B cell (primary cell): ENCODE measurements around the gene SKIDA1. TPM values are rescaled to one million over a fixed set of nuclear protein-coding genes. Genes with fewer than 3 reads are reported as not detected.
"Not testable (repeated sequence)": the region's sequence is repeated elsewhere in the genome, so short reads cannot be mapped to it uniquely, and the experiment has no call there.

ENCODE experiments used
- ATAC-seq: fragments of 200-7000 bp; cut with Tn5 transposase; one replicate; pipeline ENCODE4 v1.10.0; 2021; ENCODE audit warnings: low read depth, mild to moderate bottlenecking, moderate number of reproducible peaks, moderate library complexity
- CTCF ChIA-PET: fragments of 350-600 bp; sonication (Branson Sonifier 250); formaldehyde crosslinking; loops from one replicate; lab custom pipeline; 2021; ENCODE audit warnings: antibody characterized with exemption, inconsistent platforms; lab: Charles Lee
- POLR2A ChIA-PET: fragments of 350-600 bp; sonication (Branson Sonifier 250); formaldehyde crosslinking; loops from one replicate; lab custom pipeline; 2021; ENCODE audit warnings: antibody characterized with exemption; lab: Charles Lee
- DNase-seq: peaks from one replicate; pipeline ENCODE4 v3.0.0; 2013
- H2AFZ ChIP-seq: 2 replicates; pipeline ENCODE4 v1.6.1; 2012; ENCODE audit warnings: mild to moderate bottlenecking, low read depth, low read length; ENCODE audit not compliant: insufficient read depth, poor library complexity, severe bottlenecking
- H3K27ac ChIP-seq, 2 donors: 1 replicate in 1 of 2; 2 replicates in 1 of 2; pipeline ENCODE4 v1.5.1; 2012 to 2013; ENCODE audit warnings: low read length in 2 of 2, mild to moderate bottlenecking in 2 of 2, moderate library complexity in 1 of 2
- H3K27me3 ChIP-seq, 4 experiments: fragments of 200-600 bp in 1 of 4; sonication (generic) in 1 of 4; replicated peaks in 1 of 4; 1 replicate in 2 of 4; 2 replicates in 2 of 4; pipeline versions ENCODE4 v1.6.1 to v1.7.0; 2013 to 2016; ENCODE audit warnings: low read length in 3 of 4, mild to moderate bottlenecking in 2 of 4, mixed read lengths in 1 of 4, moderate library complexity in 1 of 4; ENCODE audit not compliant: insufficient read depth in 4 of 4, control insufficient read depth in 3 of 4; ENCODE audit errors: control extremely low read depth in 1 of 4
- H3K36me3 ChIP-seq, 2 experiments: replicated peaks in 1 of 2; 1 replicate in 1 of 2; 2 replicates in 1 of 2; pipeline versions ENCODE4 v1.6.1 to v1.7.1; 2013; ENCODE audit warnings: low read length in 1 of 2; ENCODE audit not compliant: insufficient read depth in 2 of 2, control insufficient read depth in 1 of 2; ENCODE audit errors: control extremely low read depth in 1 of 2, extremely low read depth in 1 of 2
- H3K4me1 ChIP-seq, 2 donors: fragments of 200-600 bp in 1 of 2; sonication (generic) in 1 of 2; 1 replicate in 1 of 2; 2 replicates in 1 of 2; pipeline versions ENCODE4 v1.5.1 to v1.6.1; 2013 to 2017; ENCODE audit warnings: low read length in 2 of 2; ENCODE audit not compliant: control insufficient read depth in 2 of 2, insufficient read depth in 2 of 2
- H3K4me2 ChIP-seq: replicated peaks from 2 replicates; pipeline ENCODE3; 2012; ENCODE audit warnings: mild to moderate bottlenecking, low read depth, low read length; ENCODE audit not compliant: poor library complexity, severe bottlenecking
- H3K4me3 ChIP-seq, 5 experiments: fragments of 200-600 bp in 1 of 5; sonication (generic) in 1 of 5; 1 replicate in 3 of 5; 2 replicates in 2 of 5; pipeline versions ENCODE4 v1.5.1 to v1.7.0; 2011 to 2016; ENCODE audit warnings: low read length in 4 of 5, mild to moderate bottlenecking in 4 of 5, low read depth in 2 of 5, control low read depth in 1 of 5, moderate library complexity in 1 of 5; ENCODE audit not compliant: insufficient read depth in 1 of 5; ENCODE audit errors: control extremely low read depth in 1 of 5, extremely low read depth in 1 of 5
- H3K79me2 ChIP-seq: fragments of 200-600 bp; sonication (generic); one replicate; pipeline ENCODE4 v1.6.0; 2016; ENCODE audit warnings: low read length; ENCODE audit not compliant: control insufficient read depth, insufficient read depth
- H3K9ac ChIP-seq: fragments of 200-600 bp; sonication (generic); 2 replicates; pipeline ENCODE4 v1.6.1; 2017; ENCODE audit warnings: mild to moderate bottlenecking, low read length, moderate library complexity
- H3K9me3 ChIP-seq, 3 donors: one replicate each; pipeline versions ENCODE4 v1.6.1 to v1.7.1; 2013; ENCODE audit warnings: low read length in 2 of 3; ENCODE audit not compliant: control insufficient read depth in 2 of 3, insufficient read depth in 1 of 3; ENCODE audit errors: control extremely low read depth in 1 of 3
- H4K20me1 ChIP-seq: 2 replicates; pipeline ENCODE4 v1.6.0; 2012; ENCODE audit warnings: mild to moderate bottlenecking, low read length; ENCODE audit not compliant: insufficient read depth, control insufficient read depth, poor library complexity, severe bottlenecking
- H3K27ac Mint-ChIP-seq: one replicate; pipeline ENCODE4 v1.8.0; 2021; ENCODE audit warnings: mixed read lengths
- H3K27me3 Mint-ChIP-seq: one replicate; pipeline ENCODE4 v1.8.0; 2021; ENCODE audit warnings: mixed read lengths
- H3K4me1 Mint-ChIP-seq: one replicate; pipeline ENCODE4 v1.8.0; 2021; ENCODE audit warnings: mixed read lengths
- H3K4me3 Mint-ChIP-seq: one replicate; pipeline ENCODE4 v1.8.0; 2021; ENCODE audit warnings: mixed read lengths
- H3K9me3 Mint-ChIP-seq: one replicate; pipeline ENCODE4 v1.8.0; 2022; ENCODE audit warnings: mixed read lengths; ENCODE audit not compliant: insufficient read depth
- CTCF ChIP-seq: fragments of 200-600 bp; IDR thresholded peaks from one replicate; pipeline ENCODE4 v1.8.0; 2022; ENCODE audit warnings: antibody characterized with exemption, mild to moderate bottlenecking
- EZH2 ChIP-seq: IDR thresholded peaks from 2 replicates; pipeline ENCODE4 v1.6.1; 2012; ENCODE audit warnings: borderline replicate concordance, low read depth, mild to moderate bottlenecking, moderate library complexity, low read length; ENCODE audit not compliant: insufficient read depth, poor library complexity, severe bottlenecking
- WGBS: methylation state at CpG from one replicate; pipeline ENCODE4 v1.1.5; 2013; ENCODE audit warnings: missing lambda C conversion rate; ENCODE audit not compliant: insufficient coverage; 5-methylcytosine and 5-hydroxymethylcytosine counted together
- intact Hi-C: fragments of 100-400 bp; cut with micrococcal nuclease; formaldehyde crosslinking; loops from one replicate; pipeline ENCODE4 v1.10.0; 2022
- polyA minus RNA-seq: library from RNA; depleted of rRNA, polyadenylated mRNA; stranded (reverse); fragments of >200 nt; gene quantifications from 2 replicates; pipeline ENCODE4 v1.2.3, GENCODE V29; 2012
- polyA plus RNA-seq: library from polyadenylated mRNA; depleted of rRNA; stranded (reverse); fragments of >200 nt; gene quantifications from 2 replicates; pipeline ENCODE4 v1.2.3, GENCODE V29; 2012
- total RNA-seq, 2 donors: library from RNA; stranded (reverse); fragments of 120-200 nt in 1 of 2; gene quantifications; 1 replicate in 1 of 2; 2 replicates in 1 of 2; pipeline versions ENCODE4 v1.2.3 to v1.2.4, GENCODE V29; 2013 to 2022

Gene SKIDA1
- total RNA-seq = 0.10 TPM in 1 of 2 replicates, not detected in the other
- 0.05 TPM for total RNA-seq (2013)
- 0.06 TPM in 1 of 2 replicates, not detected in the other for polyA plus RNA-seq
- polyA minus RNA-seq = not detected in 2 replicates

GRCh38 chr10:21525367-21526187 lies at the start of gene SKIDA1:
TSS of gene SKIDA1 (minus strand) at chr10:21525682. CDS start at chr10:21517822, 7,860 bp downstream.
- Histone ChIP-seq H3K4me3 (peak within 1 kb of the TSS; percentile 60 to 73 (median 64)), H2AFZ (peak within 1 kb of the TSS; percentile 80), H3K79me2 (no peaks in the 10 kb centered on the region), H3K4me2 (peak within 1 kb of the TSS; percentile 86), H3K27ac (peak within 1 kb of the TSS; percentile 31 to 52), H3K27me3 (peaks cover 0 to 52% (median 46%) of the 10 kb centered on the region in 4 experiments), H3K36me3 (no peaks in the 10 kb centered on the region), H3K9ac (peak within 1 kb of the TSS; percentile 69), H4K20me1 (peaks cover 5% of the 10 kb centered on the region), H3K9me3 (peaks cover 0 to 6% (median 0%) of the 10 kb centered on the region in 3 donors), H3K4me1 (peaks cover 24 to 37% of the 10 kb centered on the region in 2 donors)
- ChIA-PET CTCF (interaction anchor here (1.0 to 1.2 kb wide), 2 partner anchors 28 to 29 kb away, joined by 3 to 7 read pairs; no protein-coding TSS in a partner anchor), POLR2A (interaction anchor here (1.4 to 1.5 kb wide), 2 partner anchors 29 to 791 kb away, joined by 7 to 10 read pairs; partner anchors contain the start of gene COMMD3)
- Mint-ChIP-seq H3K4me3 (peak within 1 kb of the TSS; percentile 89), H3K27ac (peak within 1 kb of the TSS; percentile 91), H3K27me3 (peaks cover 59% of the 10 kb centered on the region), H3K9me3 (no peaks in the 10 kb centered on the region), H3K4me1 (peaks cover 25% of the 10 kb centered on the region)
- WGBS = under 1% methylated on average over 38 of the region's 64 CpGs
- intact Hi-C loops = loop anchor here (1.0 to 2.0 kb wide), 4 partner anchors 8 to 813 kb away; no protein-coding TSS in a partner anchor
- DNase-seq = peak; percentile 69
- no peak for TF ChIP-seq CTCF
- no peak for TF ChIP-seq EZH2
- peak; percentile 65 for ATAC-seq

DNA sequence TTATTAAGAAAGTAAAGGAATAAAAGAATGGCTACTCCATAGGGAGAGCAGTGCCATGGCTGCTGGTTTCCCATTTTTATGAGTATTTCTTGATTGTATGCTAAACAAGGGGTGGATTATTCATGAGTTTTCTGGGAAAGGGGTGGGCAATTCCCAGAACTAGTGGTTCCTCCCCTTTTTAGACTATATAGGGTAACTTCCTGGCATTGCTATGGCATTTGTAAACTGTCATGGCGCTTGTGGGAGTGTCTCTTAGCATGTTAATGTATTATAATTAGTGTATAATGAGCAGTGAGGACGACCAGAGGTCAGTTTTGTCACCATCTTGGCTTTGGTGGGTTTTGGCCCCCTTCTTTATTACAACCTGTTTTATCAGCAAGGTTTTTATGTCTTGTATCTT lies 49.0 kb upstream of the SKIDA1 start:
- H3K4me3 Mint-ChIP-seq, DNase-seq, POLR2A ChIA-PET, H3K36me3 ChIP-seq, H3K27ac Mint-ChIP-seq, H3K27me3 ChIP-seq, ATAC-seq, H3K27ac ChIP-seq, H3K27me3 Mint-ChIP-seq, intact Hi-C loops, H3K9me3 Mint-ChIP-seq, H4K20me1 ChIP-seq, H2AFZ ChIP-seq, H3K4me2 ChIP-seq, CTCF ChIA-PET, H3K9ac ChIP-seq, H3K9me3 ChIP-seq, H3K4me3 ChIP-seq: not testable (repeated sequence)
- peaks cover 43% of the 10 kb centered on the region for H3K4me1 Mint-ChIP-seq
- peaks cover 3 to 16% of the 10 kb centered on the region in 2 donors for H3K4me1 ChIP-seq
- 86% methylated on average over 1 of the region's 2 CpGs for WGBS
- peaks cover 86% of the 10 kb centered on the region for H3K79me2 ChIP-seq
